ENCODE measurements around the gene ADORA2A.

GRCh38 chr22:24419475-24419850 lies 7.9 kb upstream of the ADORA2A start:
- TF ChIP-seq CTCF (IDR thresholded peaks at IDR 0.05), result no peak
- TF ChIP-seq POLR2A (IDR thresholded peaks at IDR 0.05), result no peak
- TF ChIP-seq POLR2AphosphoS5 (IDR thresholded peaks at IDR 0.05), result no peak

All from breast epithelium (tissue), 3 donors.